ENCODE results near the gene KCNMB1. TPM values are rescaled to one million over a fixed set of nuclear protein-coding genes. Genes with fewer than 3 reads are reported as not detected.

Gene KCNMB1
- total RNA-seq, result 4.9 TPM

DNA sequence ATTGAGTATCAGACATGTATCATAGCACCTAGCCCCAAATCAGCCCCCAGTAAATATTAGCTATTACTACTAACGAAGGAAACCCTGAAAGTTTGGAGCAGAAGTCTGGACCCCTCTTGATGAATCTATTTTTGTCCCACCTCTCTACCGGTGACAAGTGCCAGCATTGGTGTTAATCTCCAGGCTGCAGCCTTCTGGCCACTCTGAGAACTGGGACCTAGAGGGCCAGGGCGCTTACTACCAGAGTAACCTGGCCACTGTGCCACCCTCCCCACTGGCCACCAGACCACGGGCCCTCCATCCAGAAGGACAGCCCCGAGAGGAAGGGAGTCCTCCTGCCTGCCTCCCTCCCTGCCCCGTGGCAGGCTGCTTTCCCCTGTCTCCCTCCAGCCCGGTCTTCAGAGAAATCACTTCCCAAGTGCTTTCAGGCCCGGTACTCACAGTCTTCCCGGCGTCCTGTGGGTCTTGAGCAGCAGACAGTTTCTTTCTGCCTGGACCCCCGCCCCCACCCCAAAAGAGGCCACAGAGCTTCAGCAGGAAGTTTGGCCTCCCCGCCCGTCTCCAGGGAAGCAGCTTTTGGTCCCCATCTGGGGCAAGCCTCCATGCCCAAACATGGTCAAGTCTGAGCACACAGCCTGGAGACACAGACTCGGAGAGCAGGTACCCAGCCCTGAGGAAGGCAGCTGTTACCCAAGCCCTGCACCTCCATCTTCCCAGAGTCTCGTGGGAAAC, at the start of gene KCNMB1:
TSS of gene KCNMB1 (minus strand) at position 550 of the 732 bp plus-strand sequence. CDS start 3,920 bp downstream, outside the sequence.
- Histone ChIP-seq H3K9me3 (no peaks in the 10 kb centered on the region), H3K27ac (peak within 1 kb of the TSS; percentile 49), H3K36me3 (no peaks in the 10 kb centered on the region), H3K4me1 (no peaks in the 10 kb centered on the region), H3K27me3 (no peaks in the 10 kb centered on the region), H3K4me3 (peak within 1 kb of the TSS; percentile 29 to 32)
- intact Hi-C loops (cut with DNase I), result no loop called here
- TF ChIP-seq POLR2A (IDR thresholded peaks at IDR 0.05) (no peak), POLR2AphosphoS5 (IDR thresholded peaks at IDR 0.05; ENCODE audit: insufficient read depth in 1 of 2, low read depth in 1 of 2) (peak in 1 of 2 donors; percentile 59), CTCF (IDR thresholded peaks at IDR 0.05) (no peak)
- DNase-seq (ENCODE audit: extremely low spot score in 2 of 2), result no peak

- Histone ChIP-seq H3K27ac (no peak overlapping the region), H3K4me3 (no peak overlapping the region), H3K27me3 (no peaks in the 10 kb centered on the region), H3K9me3 (no peaks in the 10 kb centered on the region), H3K36me3 (no peaks in the 10 kb centered on the region), H3K4me1 (no peaks in the 10 kb centered on the region)
- intact Hi-C loops (cut with DNase I), result loop anchor here (5.0 kb wide), 1 partner anchor 189 kb away; no protein-coding TSS in a partner anchor
- TF ChIP-seq POLR2A (IDR thresholded peaks at IDR 0.05), result no peak
- peak; percentile 54 to 81 for DNase-seq (ENCODE audit: extremely low spot score in 2 of 2)
These were observed 49.4 kb upstream of the KCNMB1 start for GRCh38 chr5:170438581-170438980.

DNA sequence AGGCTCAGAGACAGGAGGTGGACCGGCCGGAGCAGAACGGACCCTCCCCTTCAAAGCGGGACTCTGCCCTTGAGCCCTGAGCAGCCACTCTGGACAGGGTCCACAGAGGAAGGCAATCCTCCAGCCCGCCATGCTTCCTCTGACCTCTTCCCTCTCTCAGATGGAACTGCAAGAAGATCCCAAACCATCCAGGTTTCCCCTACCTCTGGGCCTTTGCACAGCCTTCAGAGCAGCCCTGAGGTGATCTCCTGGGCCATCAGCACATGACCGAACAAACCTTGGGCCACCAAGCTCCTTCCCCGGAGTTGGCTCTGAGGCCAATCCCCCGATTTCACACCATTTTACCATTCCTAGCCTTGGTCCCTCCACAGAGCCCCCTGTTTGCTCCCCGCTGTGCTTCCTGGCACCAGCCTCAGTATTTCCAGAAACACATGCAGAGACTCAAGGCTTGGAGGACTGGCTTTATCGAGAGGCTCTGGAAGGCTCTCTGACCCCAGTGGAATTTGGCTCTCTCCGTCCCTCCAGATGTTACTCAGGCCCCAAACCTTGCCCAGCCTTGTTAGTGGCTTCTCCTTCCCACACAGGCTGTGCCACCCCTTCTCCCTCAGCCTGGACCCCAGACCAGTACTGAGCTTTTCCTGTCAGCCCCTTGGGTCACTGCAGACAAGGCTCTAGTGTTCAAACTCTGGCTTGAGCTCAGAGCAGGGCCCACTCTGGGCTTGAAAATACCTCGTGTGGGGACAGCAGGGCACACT, 48.6 kb upstream of the KCNMB1 start:
- Histone ChIP-seq H3K36me3 (no peaks in the 10 kb centered on the region), H3K4me1 (no peaks in the 10 kb centered on the region), H3K4me3 (no peak overlapping the region), H3K27me3 (no peaks in the 10 kb centered on the region), H3K9me3 (no peaks in the 10 kb centered on the region), H3K27ac (no peak overlapping the region)
- intact Hi-C loops (cut with DNase I), result loop anchor here (5.0 kb wide), 1 partner anchor 190 kb away; no protein-coding TSS in a partner anchor
- TF ChIP-seq POLR2AphosphoS5 (IDR thresholded peaks at IDR 0.05; ENCODE audit: insufficient read depth in 1 of 2, low read depth in 1 of 2), result no peak
- TF ChIP-seq CTCF (IDR thresholded peaks at IDR 0.05), result no peak
- TF ChIP-seq POLR2A (IDR thresholded peaks at IDR 0.05), result no peak
- DNase-seq (ENCODE audit: extremely low spot score in 2 of 2), result peak; percentile 82 to 84

GRCh38 chr5:170436335-170436734, 47.2 kb upstream of the KCNMB1 start:
- Histone ChIP-seq H3K4me1 (no peaks in the 10 kb centered on the region), H3K9me3 (no peaks in the 10 kb centered on the region), H3K27me3 (no peaks in the 10 kb centered on the region), H3K27ac (no peak overlapping the region), H3K36me3 (no peaks in the 10 kb centered on the region), H3K4me3 (no peak overlapping the region)
- DNase-seq (ENCODE audit: extremely low spot score in 2 of 2), result peak in 1 of 2 donors; percentile 85
- intact Hi-C loops (cut with DNase I), result loop anchor here (5.0 kb wide), 1 partner anchor 191 kb away; no protein-coding TSS in a partner anchor
- no peak for TF ChIP-seq CTCF (IDR thresholded peaks at IDR 0.05)
- no peak for TF ChIP-seq POLR2AphosphoS5 (IDR thresholded peaks at IDR 0.05; ENCODE audit: insufficient read depth in 1 of 2, low read depth in 1 of 2)
- TF ChIP-seq POLR2A (IDR thresholded peaks at IDR 0.05), result no peak

- no peaks in the 10 kb centered on the region for H3K36me3 ChIP-seq
- DNase-seq (ENCODE audit: extremely low spot score in 2 of 2), result no peak
- H3K4me1 ChIP-seq, result no peaks in the 10 kb centered on the region
- H3K27ac ChIP-seq, result no peak overlapping the region
- H3K27me3 ChIP-seq, result no peaks in the 10 kb centered on the region
- no peak overlapping the region for H3K4me3 ChIP-seq
- intact Hi-C loops (cut with DNase I), result loop anchor here (5.0 kb wide), 1 partner anchor 192 kb away; no protein-coding TSS in a partner anchor
- no peaks in the 10 kb centered on the region for H3K9me3 ChIP-seq
- peak; percentile 86 to 89 (median 88) for TF ChIP-seq CTCF (IDR thresholded peaks at IDR 0.05)
- no peak for TF ChIP-seq POLR2AphosphoS5 (IDR thresholded peaks at IDR 0.05; ENCODE audit: insufficient read depth in 1 of 2, low read depth in 1 of 2)
These were observed 45.9 kb upstream of the KCNMB1 start for GRCh38 chr5:170434966-170435605.
